Caco-2 (cell line): Measurements from ENCODE around the gene CACNA1A. TPM values are rescaled to one million over a fixed set of nuclear protein-coding genes. Genes with fewer than 3 reads are reported as not detected.

Experiments used
- BruUV-seq: library from RNA; stranded (reverse); fragments of 400-500 nt; replicated peaks from 2 replicates; lab custom pipeline; 2021; lab: Mats Ljungman, UMichigan
- CTCF ChIA-PET: fragments of 300-600 bp; sonication (Branson Sonifier 250); formaldehyde crosslinking; loops from one replicate; lab custom pipeline; 2022; ENCODE audit warnings: antibody characterized with exemption; lab: Charles Lee
- POLR2A ChIA-PET: fragments of 300-600 bp; sonication (Branson Sonifier 250); formaldehyde crosslinking; loops from one replicate; lab custom pipeline; 2022; ENCODE audit warnings: antibody characterized with exemption; lab: Charles Lee
- DNase-seq, 2 experiments: peaks; one replicate each; pipeline versions ENCODE4 v3.0.0 to v3.0.0-alpha.2; 2020 to 2022
- H3K27me3 ChIP-seq: replicated peaks from 2 replicates; pipeline ENCODE4 v1.6.0; 2011; ENCODE audit warnings: low read length; ENCODE audit not compliant: control insufficient read depth, insufficient read depth
- H3K36me3 ChIP-seq: 2 replicates; pipeline ENCODE4 v1.5.1; 2011; ENCODE audit warnings: low read length; ENCODE audit not compliant: control insufficient read depth, insufficient read depth
- H3K4me1 ChIP-seq: fragments of 250-450 bp; sonication (Bioruptor Pico); 2 replicates; pipeline ENCODE4 v1.5.1; 2020; ENCODE audit warnings: mild to moderate bottlenecking
- H3K4me3 ChIP-seq: 2 replicates; pipeline ENCODE4 v1.5.1; 2011; ENCODE audit warnings: low read depth, mild to moderate bottlenecking, control low read depth, low read length
- H3K9me3 ChIP-seq: fragments of 250-450 bp; sonication (Bioruptor Pico); 2 replicates; pipeline ENCODE4 v1.5.1; 2020; ENCODE audit warnings: mild to moderate bottlenecking, moderate library complexity
- H3K27ac Mint-ChIP-seq: one replicate; pipeline ENCODE4 v1.8.0; 2022; ENCODE audit warnings: mixed read lengths; ENCODE audit not compliant: unreplicated experiment
- H3K27me3 Mint-ChIP-seq: one replicate; pipeline ENCODE4 v1.8.0; 2022; ENCODE audit warnings: mixed read lengths; ENCODE audit not compliant: insufficient read depth, unreplicated experiment
- H3K36me3 Mint-ChIP-seq: one replicate; pipeline ENCODE4 v1.8.0; 2022; ENCODE audit warnings: mild to moderate bottlenecking, mixed read lengths; ENCODE audit not compliant: insufficient read depth, unreplicated experiment
- H3K4me1 Mint-ChIP-seq: one replicate; pipeline ENCODE4 v1.8.0; 2022; ENCODE audit warnings: low read depth, mixed read lengths; ENCODE audit not compliant: unreplicated experiment
- H3K4me3 Mint-ChIP-seq: one replicate; pipeline ENCODE4 v1.8.0; 2022; ENCODE audit warnings: mild to moderate bottlenecking, moderate library complexity, mixed read lengths; ENCODE audit not compliant: unreplicated experiment
- H3K9me3 Mint-ChIP-seq: one replicate; pipeline ENCODE4 v1.8.0; 2022; ENCODE audit warnings: mixed read lengths; ENCODE audit not compliant: unreplicated experiment
- CTCF ChIP-seq, 2 experiments: fragments of 200-600 bp in 1 of 2; IDR thresholded peaks; 1 replicate in 1 of 2; 2 replicates in 1 of 2; pipeline versions ENCODE4 v1.5.1 to v1.8.0; 2011 to 2022; ENCODE audit warnings: antibody characterized with exemption in 1 of 2, control low read depth in 1 of 2, inconsistent platforms in 1 of 2, low read depth in 1 of 2, low read length in 1 of 2, mild to moderate bottlenecking in 1 of 2, moderate library complexity in 1 of 2; ENCODE audit not compliant: insufficient read depth in 1 of 2, severe bottlenecking in 1 of 2, unreplicated experiment in 1 of 2
- intact Hi-C: fragments of 100-400 bp; cut with micrococcal nuclease; formaldehyde crosslinking; loops from one replicate; pipeline ENCODE4 v1.10.0; 2022; ENCODE audit not compliant: unreplicated experiment
- total RNA-seq: library from RNA; stranded (reverse); gene quantifications from 2 replicates; pipeline ENCODE4 v1.2.3, GENCODE V29; 2022

CACNA1A gene
- total RNA-seq, 1 experiment from 2014 or later: not detected

DNA sequence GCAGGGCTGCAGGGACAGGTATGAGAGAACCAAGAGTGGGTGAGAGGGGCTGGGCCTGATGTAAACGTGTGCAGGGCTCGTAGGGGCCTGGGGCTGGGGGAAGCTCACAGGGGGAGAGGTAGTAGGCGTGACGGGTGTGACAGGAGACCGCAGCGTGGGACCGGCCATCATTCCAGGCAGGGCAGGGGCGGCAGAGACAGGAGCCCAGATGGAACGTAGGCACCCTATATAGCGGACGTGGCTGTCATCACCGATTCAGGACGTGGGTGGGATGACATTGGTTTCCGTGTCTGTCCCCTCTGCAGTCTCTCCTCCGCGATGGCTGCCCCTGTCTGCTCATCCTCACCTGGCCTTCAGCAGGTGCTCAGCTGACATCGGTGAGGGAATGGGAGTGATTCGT, 307.6 kb downstream of the CACNA1A start:
- H3K4me3 Mint-ChIP-seq: no peak overlapping the region
- H3K9me3 Mint-ChIP-seq: no peaks in the 10 kb centered on the region
- Histone ChIP-seq H3K4me1 (no peaks in the 10 kb centered on the region), H3K27me3 (no peaks in the 10 kb centered on the region), H3K9me3 (no peaks in the 10 kb centered on the region), H3K36me3 (no peaks in the 10 kb centered on the region), H3K4me3 (no peak overlapping the region)
- intact Hi-C loops: no loop called here
- H3K4me1 Mint-ChIP-seq: no peaks in the 10 kb centered on the region
- DNase-seq: no peak
- CTCF ChIA-PET: no interaction called here
- no peak overlapping the region for H3K27ac Mint-ChIP-seq
- no peak for TF ChIP-seq CTCF (IDR thresholded peaks at IDR 0.05; ENCODE audit: insufficient read depth in 1 of 2, low read depth in 1 of 2, low read length in 1 of 2, severe bottlenecking in 1 of 2, unreplicated experiment in 1 of 2)
- no peaks in the 10 kb centered on the region for H3K36me3 Mint-ChIP-seq
- H3K27me3 Mint-ChIP-seq: no peaks in the 10 kb centered on the region
- POLR2A ChIA-PET: no interaction called here
- no TSS peak for BruUV-seq

DNA sequence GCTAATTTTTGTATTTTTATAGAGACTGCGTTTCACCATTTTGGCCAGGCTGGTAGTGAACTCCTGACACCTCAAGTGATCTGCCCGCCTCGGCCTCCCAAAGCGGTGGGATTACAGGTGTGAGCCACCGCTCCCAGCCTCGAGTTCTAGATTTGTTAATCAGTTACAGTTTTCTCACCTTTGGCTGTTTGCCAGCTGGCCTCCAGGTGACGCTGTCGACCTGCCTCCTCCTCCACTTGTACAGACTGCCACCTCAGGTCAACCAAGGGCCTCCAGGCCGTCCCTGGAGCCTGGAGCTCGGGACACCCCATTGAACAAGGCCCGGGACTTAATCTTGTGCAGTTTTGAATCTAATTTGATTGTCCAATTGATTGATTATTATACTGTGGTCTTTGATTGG, 310.6 kb downstream of the CACNA1A start:
- Mint-ChIP-seq H3K27me3 (no peaks in the 10 kb centered on the region), H3K27ac (no peak overlapping the region), H3K4me1 (no peaks in the 10 kb centered on the region), H3K9me3 (no peaks in the 10 kb centered on the region), H3K36me3 (no peaks in the 10 kb centered on the region), H3K4me3 (no peak overlapping the region)
- no TSS peak for BruUV-seq
- intact Hi-C loops: loop anchor here (1.0 kb wide), 1 partner anchor 67 kb away; no protein-coding TSS in a partner anchor
- no peaks in the 10 kb centered on the region for H3K9me3 ChIP-seq
- ChIA-PET POLR2A (interaction anchor here (0.8 kb wide), 1 partner anchor 46 kb away, joined by 3 read pairs; no protein-coding TSS in a partner anchor), CTCF (interaction anchor here (0.7 to 1.7 kb wide), 4 partner anchors 15 to 134 kb away, joined by 3 to 13 read pairs (median 4); no protein-coding TSS in a partner anchor)
- no peaks in the 10 kb centered on the region for H3K36me3 ChIP-seq
- H3K27me3 ChIP-seq: no peaks in the 10 kb centered on the region
- no peaks in the 10 kb centered on the region for H3K4me1 ChIP-seq
- H3K4me3 ChIP-seq: no peak overlapping the region
- DNase-seq: peak; percentile 43 to 58
- TF ChIP-seq CTCF (IDR thresholded peaks at IDR 0.05; ENCODE audit: insufficient read depth in 1 of 2, low read depth in 1 of 2, low read length in 1 of 2, severe bottlenecking in 1 of 2, unreplicated experiment in 1 of 2): peak in 1 of 2 experiments; percentile 48

DNA sequence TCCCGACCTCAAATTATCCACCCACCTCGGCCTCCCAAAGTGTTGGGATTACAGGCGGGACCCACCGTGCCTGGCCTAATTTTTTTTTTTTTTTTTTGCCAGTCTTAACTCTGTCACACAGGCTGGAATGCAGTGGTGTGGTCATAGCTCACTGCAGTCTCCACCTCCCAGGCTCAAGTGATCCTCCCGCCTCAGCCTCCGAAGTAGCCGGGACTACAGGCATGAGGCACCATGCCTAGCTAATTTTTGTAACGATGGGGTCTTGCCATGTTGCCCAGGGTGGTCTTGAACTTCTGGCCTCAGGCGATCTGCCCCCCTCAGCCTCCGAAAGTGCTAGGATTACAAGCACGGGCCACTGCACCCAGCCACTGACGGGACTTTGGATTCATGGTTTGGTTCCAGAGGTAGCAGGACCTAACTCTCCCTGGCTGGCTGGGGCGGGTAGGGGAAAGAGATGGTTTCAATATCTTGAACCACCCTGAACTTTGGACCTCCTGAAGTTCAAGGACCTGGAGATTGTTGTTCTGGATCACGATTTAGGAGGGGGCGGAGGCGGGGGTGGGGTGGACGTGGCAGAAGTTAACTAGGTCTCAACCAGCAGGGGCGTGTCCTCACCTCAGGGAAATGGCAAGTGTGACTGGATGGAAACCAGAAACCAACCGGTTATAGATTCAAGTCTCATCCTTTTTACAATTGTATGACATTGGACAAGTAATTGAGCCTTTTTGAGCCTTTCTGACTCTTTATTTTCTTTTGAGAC, 315.3 kb downstream of the CACNA1A start:
- H3K4me1 ChIP-seq: no peaks in the 10 kb centered on the region
- CTCF ChIA-PET: no interaction called here
- DNase-seq: no peak
- H3K4me3 ChIP-seq: no peak overlapping the region
- Mint-ChIP-seq H3K36me3 (no peaks in the 10 kb centered on the region), H3K27ac (no peak overlapping the region), H3K4me1 (no peaks in the 10 kb centered on the region), H3K4me3 (no peak overlapping the region), H3K9me3 (no peaks in the 10 kb centered on the region), H3K27me3 (no peaks in the 10 kb centered on the region)
- no peaks in the 10 kb centered on the region for H3K27me3 ChIP-seq
- H3K9me3 ChIP-seq: no peaks in the 10 kb centered on the region
- intact Hi-C loops: no loop called here
- no TSS peak for BruUV-seq
- no peak for TF ChIP-seq CTCF (IDR thresholded peaks at IDR 0.05; ENCODE audit: insufficient read depth in 1 of 2, low read depth in 1 of 2, low read length in 1 of 2, severe bottlenecking in 1 of 2, unreplicated experiment in 1 of 2)
- POLR2A ChIA-PET: no interaction called here
- H3K36me3 ChIP-seq: no peaks in the 10 kb centered on the region
